ENCODE results near the gene MYPOP.

MYPOP gene

GRCh38 chr19:45883881-45884681 is 18.3 kb downstream of the MYPOP start:
- no peak for ATAC-seq

GRCh38 chr19:45883586-45883880 is 18.9 kb downstream of the MYPOP start:
- no peak for ATAC-seq
- TF ChIP-seq ESRRG (CRISPR knock-in tag; IDR thresholded peaks at IDR 0.05) (no peak), RARB (CRISPR knock-in tag; IDR thresholded peaks at IDR 0.05) (no peak), ISL1 (CRISPR knock-in tag; IDR thresholded peaks at IDR 0.05) (no peak), ZNF565 (CRISPR knock-in tag; conservative IDR thresholded peaks at IDR 0.05; ENCODE audit: low read depth) (no peak), TSHZ2 (CRISPR knock-in tag; IDR thresholded peaks at IDR 0.05) (no peak), ZFP30 (CRISPR knock-in tag; IDR thresholded peaks at IDR 0.05) (no peak)

More at GRCh38 chr19:45883881-45884681, 18.3 kb downstream of the MYPOP start:
- TF ChIP-seq PPARA (CRISPR knock-in tag; IDR thresholded peaks at IDR 0.05; ENCODE audit: borderline replicate concordance) (no peak), CREB5 (CRISPR knock-in tag; IDR thresholded peaks at IDR 0.05; ENCODE audit: low read depth) (no peak), ZC3H10 (CRISPR knock-in tag; IDR thresholded peaks at IDR 0.05) (no peak), OSR1 (CRISPR knock-in tag; IDR thresholded peaks at IDR 0.05) (no peak), ESRRG (CRISPR knock-in tag; IDR thresholded peaks at IDR 0.05) (no peak), RARB (CRISPR knock-in tag; IDR thresholded peaks at IDR 0.05) (no peak), POU6F1 (CRISPR knock-in tag; IDR thresholded peaks at IDR 0.05; ENCODE audit: borderline replicate concordance, low read depth) (no peak), BACH2 (CRISPR knock-in tag; IDR thresholded peaks at IDR 0.05; ENCODE audit: borderline replicate concordance) (no peak), GLIS3 (CRISPR knock-in tag; IDR thresholded peaks at IDR 0.05) (no peak), ZFP3 (CRISPR knock-in tag; IDR thresholded peaks at IDR 0.05) (no peak), ARNTL (CRISPR knock-in tag; IDR thresholded peaks at IDR 0.05; ENCODE audit: borderline replicate concordance, low read depth) (no peak), ISL1 (CRISPR knock-in tag; IDR thresholded peaks at IDR 0.05) (no peak)

GRCh38 chr19:45882652-45883585 is 19.5 kb downstream of the MYPOP start:
- ATAC-seq, result peak; percentile 39
- TF ChIP-seq SNAI2 (CRISPR knock-in tag; IDR thresholded peaks at IDR 0.05) (peak; percentile 41; the same call in 1 of the 2 replicates), TOX (CRISPR knock-in tag; IDR thresholded peaks at IDR 0.05; ENCODE audit: borderline replicate concordance) (no peak), ISL1 (CRISPR knock-in tag; IDR thresholded peaks at IDR 0.05) (no peak), ZFP3 (CRISPR knock-in tag; IDR thresholded peaks at IDR 0.05) (0 out of 2 replicates have a peak, but pooled peaks have one; percentile 30), ARNTL (CRISPR knock-in tag; IDR thresholded peaks at IDR 0.05; ENCODE audit: borderline replicate concordance, low read depth) (peak; percentile 64; the same call in 1 of the 2 replicates)

- no peak for ATAC-seq
- TF ChIP-seq BACH2 (CRISPR knock-in tag; IDR thresholded peaks at IDR 0.05; ENCODE audit: borderline replicate concordance) (no peak), ZNF565 (CRISPR knock-in tag; conservative IDR thresholded peaks at IDR 0.05; ENCODE audit: low read depth) (no peak), PATZ1 (CRISPR knock-in tag; IDR thresholded peaks at IDR 0.05; ENCODE audit: borderline replicate concordance) (no peak), RARB (CRISPR knock-in tag; IDR thresholded peaks at IDR 0.05) (no peak), SNAI2 (CRISPR knock-in tag; IDR thresholded peaks at IDR 0.05) (no peak), CSRNP3 (CRISPR knock-in tag; IDR thresholded peaks at IDR 0.05) (no peak), OSR1 (CRISPR knock-in tag; IDR thresholded peaks at IDR 0.05) (no peak), ZC3H10 (CRISPR knock-in tag; IDR thresholded peaks at IDR 0.05) (no peak), GLIS3 (CRISPR knock-in tag; IDR thresholded peaks at IDR 0.05) (no peak), ZNF8 (CRISPR knock-in tag; IDR thresholded peaks at IDR 0.05) (no peak), ISL1 (CRISPR knock-in tag; IDR thresholded peaks at IDR 0.05) (no peak), TCF4 (CRISPR knock-in tag; IDR thresholded peaks at IDR 0.05; ENCODE audit: borderline replicate concordance) (no peak), ESRRG (CRISPR knock-in tag; IDR thresholded peaks at IDR 0.05) (no peak), TOX (CRISPR knock-in tag; IDR thresholded peaks at IDR 0.05; ENCODE audit: borderline replicate concordance) (no peak), CSDC2 (CRISPR knock-in tag; IDR thresholded peaks at IDR 0.05) (no peak)
Observed at GRCh38 chr19:45881909-45882528, 20.4 kb downstream of the MYPOP start.
